Transverse colon (tissue), 4 donors: Measurements from ENCODE around the gene SUPV3L1.

Source experiments
- EP300 ChIP-seq: sonication (generic); formaldehyde crosslinking; IDR thresholded peaks from one replicate; pipeline ENCODE4 v1.6.1; 2017; ENCODE audit warnings: antibody characterized with exemption, low read depth
- POLR2A ChIP-seq: fragments of 450-650 bp; IDR thresholded peaks from one replicate; pipeline ENCODE4 v1.6.1; 2016; ENCODE audit warnings: antibody characterized with exemption, mild to moderate bottlenecking, moderate library complexity
- POLR2AphosphoS5 ChIP-seq, 3 donors: sonication (generic); formaldehyde crosslinking; IDR thresholded peaks; one replicate each; pipeline ENCODE4 v1.6.1; 2016; ENCODE audit warnings: antibody characterized with exemption in 3 of 3
- TF ChIP-seq, protein P1 (sequence below), 5 experiments: fragments of 200-600 bp in 3 of 5; fragments of 450-650 bp in 2 of 5; sonication (generic) in 3 of 5; IDR thresholded peaks; 1 replicate in 2 of 5; 2 replicates in 3 of 5; pipeline ENCODE4 v1.5.1; 2016 to 2017; ENCODE audit warnings: antibody characterized with exemption in 5 of 5, inconsistent platforms in 3 of 5, mild to moderate bottlenecking in 2 of 5, moderate library complexity in 1 of 5

DNA sequence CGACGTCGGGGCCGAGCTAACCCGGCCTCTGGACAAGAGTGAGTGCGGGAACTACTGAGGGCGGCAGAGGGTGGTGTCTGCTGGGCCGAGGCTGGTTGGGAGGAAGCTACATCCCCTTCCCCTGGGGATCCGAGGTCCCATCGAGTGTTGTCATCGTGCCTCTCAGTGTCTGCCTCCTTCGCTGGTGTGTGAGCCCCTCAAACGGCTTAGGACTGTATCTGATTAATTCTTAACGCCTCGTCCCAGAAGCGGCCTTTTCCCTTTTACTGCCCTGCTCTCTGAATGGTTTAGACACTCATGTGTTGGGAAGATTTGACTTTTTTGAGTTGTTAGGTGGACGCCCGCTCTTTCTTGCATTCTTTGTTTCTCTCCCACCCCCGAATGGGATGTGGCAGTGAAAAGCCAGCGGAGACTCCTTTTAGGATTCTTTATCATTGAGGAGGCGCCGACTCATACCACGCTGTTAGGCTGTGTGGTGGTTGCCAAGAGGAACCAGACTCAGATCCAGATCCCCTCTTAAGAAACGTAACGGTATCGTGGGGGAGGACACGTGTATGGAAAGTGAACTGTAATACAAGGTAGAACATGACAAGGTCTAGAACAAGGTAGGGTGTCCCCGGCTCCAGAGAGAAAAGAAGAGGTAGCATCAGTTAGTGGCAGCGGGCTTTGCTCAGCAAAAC, 631 bp downstream of the SUPV3L1 start:
- TF ChIP-seq POLR2AphosphoS5 (IDR thresholded peaks at IDR 0.05) (no peak), EP300 (no peak), POLR2A (no peak)
- TF ChIP-seq, protein P1, sequence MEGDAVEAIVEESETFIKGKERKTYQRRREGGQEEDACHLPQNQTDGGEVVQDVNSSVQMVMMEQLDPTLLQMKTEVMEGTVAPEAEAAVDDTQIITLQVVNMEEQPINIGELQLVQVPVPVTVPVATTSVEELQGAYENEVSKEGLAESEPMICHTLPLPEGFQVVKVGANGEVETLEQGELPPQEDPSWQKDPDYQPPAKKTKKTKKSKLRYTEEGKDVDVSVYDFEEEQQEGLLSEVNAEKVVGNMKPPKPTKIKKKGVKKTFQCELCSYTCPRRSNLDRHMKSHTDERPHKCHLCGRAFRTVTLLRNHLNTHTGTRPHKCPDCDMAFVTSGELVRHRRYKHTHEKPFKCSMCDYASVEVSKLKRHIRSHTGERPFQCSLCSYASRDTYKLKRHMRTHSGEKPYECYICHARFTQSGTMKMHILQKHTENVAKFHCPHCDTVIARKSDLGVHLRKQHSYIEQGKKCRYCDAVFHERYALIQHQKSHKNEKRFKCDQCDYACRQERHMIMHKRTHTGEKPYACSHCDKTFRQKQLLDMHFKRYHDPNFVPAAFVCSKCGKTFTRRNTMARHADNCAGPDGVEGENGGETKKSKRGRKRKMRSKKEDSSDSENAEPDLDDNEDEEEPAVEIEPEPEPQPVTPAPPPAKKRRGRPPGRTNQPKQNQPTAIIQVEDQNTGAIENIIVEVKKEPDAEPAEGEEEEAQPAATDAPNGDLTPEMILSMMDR (IDR thresholded peaks at IDR 0.05): no peak
